HEK293T (cell line): ENCODE data around the gene MBNL3.

ENCODE experiments used
- BHLHE40 ChIP-seq: fragments of 450-650 bp; IDR thresholded peaks from 2 replicates; pipeline ENCODE4 v1.6.1; 2016; ENCODE audit warnings: mild to moderate bottlenecking, moderate library complexity, borderline replicate concordance
- ELF4 ChIP-seq: fragments of 450-650 bp; IDR thresholded peaks from 2 replicates; pipeline ENCODE4 v1.6.1; 2017; ENCODE audit warnings: antibody characterized with exemption
- FOXA1 ChIP-seq: fragments of 450-650 bp; IDR thresholded peaks from 2 replicates; pipeline ENCODE4 v1.6.1; 2016; ENCODE audit warnings: mild to moderate bottlenecking
- FOXM1 ChIP-seq: fragments of 450-650 bp; IDR thresholded peaks from 2 replicates; pipeline ENCODE4 v1.6.1; 2017; ENCODE audit warnings: mild to moderate bottlenecking, borderline replicate concordance
- HDGF ChIP-seq: fragments of 450-650 bp; IDR thresholded peaks from 2 replicates; pipeline ENCODE4 v1.6.1; 2017; ENCODE audit warnings: antibody characterized with exemption, borderline replicate concordance
- NFRKB ChIP-seq: fragments of 450-650 bp; IDR thresholded peaks from 2 replicates; pipeline ENCODE4 v1.6.1; 2016; ENCODE audit warnings: mild to moderate bottlenecking, moderate library complexity
- SP1 ChIP-seq: fragments of 450-650 bp; IDR thresholded peaks from 2 replicates; pipeline ENCODE4 v1.6.1; 2017
- SUZ12 ChIP-seq: fragments of 450-650 bp; IDR thresholded peaks from 2 replicates; pipeline ENCODE4 v1.6.1; 2016; ENCODE audit warnings: mild to moderate bottlenecking
- TARDBP ChIP-seq: fragments of 450-650 bp; IDR thresholded peaks from 2 replicates; pipeline ENCODE4 v1.6.1; 2016
- TF ChIP-seq, protein P1 (sequence below): fragments of 450-650 bp; IDR thresholded peaks from 2 replicates; pipeline ENCODE4 v1.6.1; 2016

DNA sequence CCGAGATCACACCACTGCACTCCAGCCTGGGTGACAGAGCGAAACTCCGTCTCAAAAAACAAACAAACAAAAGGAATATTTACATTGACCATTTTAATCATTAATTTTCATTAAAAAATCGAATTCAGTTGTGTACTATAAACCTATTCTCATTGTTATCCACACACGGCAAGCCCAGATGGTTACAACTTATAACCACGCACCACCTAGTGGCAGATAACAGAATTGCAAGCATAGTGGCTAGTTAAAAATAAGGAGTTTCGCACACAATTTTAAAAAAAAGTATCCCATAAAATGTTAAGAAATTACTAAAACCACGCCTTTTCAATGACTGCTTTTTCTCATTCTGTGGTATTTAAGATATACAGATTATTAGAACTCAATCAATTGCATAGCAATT is 25.4 kb downstream of the MBNL3 start:
- TF ChIP-seq, protein P1, sequence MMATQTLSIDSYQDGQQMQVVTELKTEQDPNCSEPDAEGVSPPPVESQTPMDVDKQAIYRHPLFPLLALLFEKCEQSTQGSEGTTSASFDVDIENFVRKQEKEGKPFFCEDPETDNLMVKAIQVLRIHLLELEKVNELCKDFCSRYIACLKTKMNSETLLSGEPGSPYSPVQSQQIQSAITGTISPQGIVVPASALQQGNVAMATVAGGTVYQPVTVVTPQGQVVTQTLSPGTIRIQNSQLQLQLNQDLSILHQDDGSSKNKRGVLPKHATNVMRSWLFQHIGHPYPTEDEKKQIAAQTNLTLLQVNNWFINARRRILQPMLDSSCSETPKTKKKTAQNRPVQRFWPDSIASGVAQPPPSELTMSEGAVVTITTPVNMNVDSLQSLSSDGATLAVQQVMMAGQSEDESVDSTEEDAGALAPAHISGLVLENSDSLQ = no peak
- TF ChIP-seq SP1 (no peak), NFRKB (no peak), HDGF (no peak), FOXM1 (no peak), TARDBP (no peak), SUZ12 (no peak), ELF4 (no peak), BHLHE40 (no peak), FOXA1 (no peak)
